HepG2 (cell line): ENCODE results near the gene CEMP1. TPM values are rescaled to one million over a fixed set of nuclear protein-coding genes. Genes with fewer than 3 reads are reported as not detected.

Experiments
- AGO2 ChIP-seq: fragments of 200-400 bp; formaldehyde crosslinking; optimal IDR thresholded peaks from 2 replicates; pipeline ENCODE3; 2017; ENCODE audit warnings: mild to moderate bottlenecking, low read depth, low read length, moderate library complexity
- E2F1 ChIP-seq: sonication (generic); formaldehyde crosslinking; IDR thresholded peaks from 2 replicates; pipeline ENCODE4 v1.5.0; 2020; ENCODE audit warnings: missing genetic modification reagents
- ESRRA ChIP-seq: sonication (generic); formaldehyde crosslinking; IDR thresholded peaks from 2 replicates; pipeline ENCODE4 v1.5.1; 2020; ENCODE audit warnings: mild to moderate bottlenecking, low read depth, missing genetic modification reagents
- MTF2 ChIP-seq: sonication (generic); formaldehyde crosslinking; IDR thresholded peaks from 2 replicates; pipeline ENCODE4 v1.5.0; 2020; ENCODE audit warnings: missing genetic modification reagents, borderline replicate concordance
- PAXIP1 ChIP-seq: sonication (generic); formaldehyde crosslinking; conservative IDR thresholded peaks from 2 replicates; pipeline ENCODE4 v1.4.0; 2020; ENCODE audit warnings: mild to moderate bottlenecking, missing genetic modification reagents, moderate library complexity
- PRMT3 ChIP-seq: sonication (generic); formaldehyde crosslinking; IDR thresholded peaks from 2 replicates; pipeline ENCODE4 v1.8.1; 2022; ENCODE audit warnings: low read depth, mild to moderate bottlenecking, moderate library complexity, missing genetic modification reagents, borderline replicate concordance
- SIN3B ChIP-seq: fragments of 150-350 bp; IDR thresholded peaks from 2 replicates; pipeline ENCODE4 v1.6.1; 2014; ENCODE audit warnings: low read length
- SOX6 ChIP-seq, 2 experiments: fragments of 450-650 bp in 1 of 2; sonication (generic) in 1 of 2; formaldehyde crosslinking in 1 of 2; IDR thresholded peaks; 2 replicates each; pipeline versions ENCODE4 v1.4.0 to v1.6.1; 2017 to 2020; ENCODE audit warnings: antibody characterized with exemption in 1 of 2, mild to moderate bottlenecking in 1 of 2, missing genetic modification reagents in 1 of 2
- UBTF ChIP-seq: sonication (generic); formaldehyde crosslinking; IDR thresholded peaks from 2 replicates; pipeline ENCODE4 v1.4.0; 2020; ENCODE audit warnings: mild to moderate bottlenecking, missing genetic modification reagents
- ZNF280B ChIP-seq: sonication (generic); formaldehyde crosslinking; IDR thresholded peaks from 2 replicates; pipeline ENCODE4 v1.5.0; 2020; ENCODE audit warnings: missing genetic modification reagents, mild to moderate bottlenecking, borderline replicate concordance
- ZNF589 ChIP-seq: sonication (generic); formaldehyde crosslinking; conservative IDR thresholded peaks from 2 replicates; pipeline ENCODE4 v1.8.0; 2022; ENCODE audit warnings: mild to moderate bottlenecking, moderate library complexity, missing genetic modification reagents
- ZNF687 ChIP-seq: sonication (generic); formaldehyde crosslinking; IDR thresholded peaks from 2 replicates; pipeline ENCODE4 v1.5.1; 2020; ENCODE audit warnings: mild to moderate bottlenecking, missing genetic modification reagents, moderate library complexity
- polyA plus RNA-seq, 8 experiments: library from polyadenylated mRNA; depleted of rRNA in 3 of 8; stranded (reverse) in 7 of 8; unstranded in 1 of 8; fragments of >200 nt; fragmentation: Illumina TruSeq in 4 of 8; extraction: Trizol in 4 of 8; gene quantifications; 2 replicates each; pipeline versions ENCODE4 v1.2.1 to v1.2.3, GENCODE V29; 2011 to 2016; ENCODE audit warnings: low read depth in 4 of 8, missing spikeins in 1 of 8, mixed read lengths in 1 of 8; ENCODE audit not compliant: insufficient read depth in 1 of 8
- total RNA-seq, 5 experiments: library from RNA; depleted of rRNA; stranded (reverse); fragments of >200 nt; fragmentation: Illumina TruSeq; extraction: Trizol; gene quantifications; 2 replicates each; pipeline ENCODE4 v1.2.3, GENCODE V29; 2016; ENCODE audit warnings: low read depth in 1 of 5

The CEMP1 gene
- total and polyA plus RNA-seq, 2 of the 13 experiments (the other 11 are each of a cell fraction or from before 2014, with no cell fraction given) = not detected

GRCh38 chr16:2527071-2527783 is 4.0 kb downstream of the CEMP1 start (continued):
- TF ChIP-seq PRMT3 = no peak
- peak; percentile 83 for TF ChIP-seq AGO2
- TF ChIP-seq SIN3B = no peak
- TF ChIP-seq ZNF687 = peak; percentile 88
- no peak for TF ChIP-seq ZNF589 (CRISPR knock-in tag)
- peak; percentile 44; the same call in 1 of the 2 replicates for TF ChIP-seq PAXIP1
- TF ChIP-seq ZNF280B (CRISPR knock-in tag) = 0 out of 2 replicates have a peak, but pooled peaks have one; percentile 20
- TF ChIP-seq UBTF = peak; percentile 23; the same call in 1 of the 2 replicates
- TF ChIP-seq MTF2 (CRISPR knock-in tag) = no peak
- 0 out of 2 replicates have a peak, but pooled peaks have one; percentile 28 for TF ChIP-seq ESRRA
- no peak for TF ChIP-seq SOX6 (IDR thresholded peaks at IDR 0.05)
- TF ChIP-seq SOX6 (CRISPR knock-in tag; IDR thresholded peaks at IDR 0.05) = 0 out of 2 replicates have a peak, but pooled peaks have one; percentile 15
- TF ChIP-seq E2F1 = no peak
